ENCODE results near the gene CA5A.
"Not testable (repeated sequence)": the region's sequence is repeated elsewhere in the genome, so short reads cannot be mapped to it uniquely, and the experiment has no call there.

The CA5A gene

GRCh38 chr16:87897521-87898505 is 38.5 kb downstream of the CA5A start:
- Histone ChIP-seq H3K36me3 (ENCODE audit: control insufficient read depth in 1 of 2, insufficient read depth in 2 of 2, low read length in 2 of 2) (no peaks in the 10 kb centered on the region), H3K4me1 (ENCODE audit: control insufficient read depth in 1 of 2, insufficient read depth in 2 of 2, low read length in 2 of 2) (peaks cover 0 to 11% of the 10 kb centered on the region in 2 donors), H3K27ac (ENCODE audit: low read depth, low read length) (no peak overlapping the region)

DNA sequence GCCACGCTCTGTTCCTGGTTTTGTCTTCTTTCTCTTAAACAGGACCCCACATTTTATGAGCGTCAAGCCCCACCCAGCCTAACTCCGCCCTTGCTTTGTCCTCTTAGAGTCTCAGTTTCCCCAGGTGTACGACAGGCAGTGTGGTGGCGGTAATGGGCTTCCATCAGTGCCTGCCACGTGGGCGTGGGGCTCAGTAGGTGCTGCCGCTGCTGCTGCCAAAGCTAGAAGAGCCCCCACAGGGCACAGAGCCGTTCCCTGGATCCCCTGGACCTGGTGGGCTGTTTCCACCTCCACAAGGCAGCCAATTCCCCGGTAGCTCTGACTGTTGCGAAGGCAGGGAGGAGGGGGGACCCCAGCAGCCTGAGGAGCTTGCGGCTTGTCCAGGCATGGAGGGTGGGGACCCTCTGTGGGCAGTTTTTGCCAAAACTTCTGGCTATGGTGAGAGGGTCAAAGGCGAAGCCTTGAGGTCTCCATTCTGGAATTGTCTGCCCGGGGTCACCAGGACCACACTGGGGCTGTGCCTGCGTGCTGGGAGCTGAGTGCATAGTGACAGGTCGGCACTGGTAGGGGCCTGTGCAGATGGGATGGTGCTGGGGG is 39.3 kb downstream of the CA5A start:
- H3K4me3 ChIP-seq (ENCODE audit: low read depth in 1 of 2, low read length in 2 of 2); H3K9me3 ChIP-seq (ENCODE audit: control insufficient read depth in 1 of 2, low read length in 2 of 2); H3K27me3 ChIP-seq (ENCODE audit: control insufficient read depth in 1 of 2, insufficient read depth in 2 of 2, low read length in 2 of 2); H3K27ac ChIP-seq (ENCODE audit: low read depth, low read length); H3K36me3 ChIP-seq (ENCODE audit: control insufficient read depth in 1 of 2, insufficient read depth in 2 of 2, low read length in 2 of 2); H3K9ac ChIP-seq (ENCODE audit: low read depth in 1 of 2, low read length in 2 of 2): not testable (repeated sequence)
- H3K4me1 ChIP-seq (ENCODE audit: control insufficient read depth in 1 of 2, insufficient read depth in 2 of 2, low read length in 2 of 2) = peaks cover 0 to 11% of the 10 kb centered on the region in 2 donors

More at GRCh38 chr16:87897521-87898505, 38.5 kb downstream of the CA5A start:
- H3K9me3 ChIP-seq (ENCODE audit: control insufficient read depth in 1 of 2, low read length in 2 of 2) = no peaks in the 10 kb centered on the region
- H3K9ac ChIP-seq (ENCODE audit: low read depth in 1 of 2, low read length in 2 of 2) = no peak overlapping the region
- no peaks in the 10 kb centered on the region for H3K27me3 ChIP-seq (ENCODE audit: control insufficient read depth in 1 of 2, insufficient read depth in 2 of 2, low read length in 2 of 2)
- no peak overlapping the region for H3K4me3 ChIP-seq (ENCODE audit: low read depth in 1 of 2, low read length in 2 of 2)

- H3K4me1 ChIP-seq (ENCODE audit: control insufficient read depth in 1 of 2, insufficient read depth in 2 of 2, low read length in 2 of 2) = peaks cover 0 to 11% of the 10 kb centered on the region in 2 donors
- H3K4me3 ChIP-seq (ENCODE audit: low read depth in 1 of 2, low read length in 2 of 2); H3K9ac ChIP-seq (ENCODE audit: low read depth in 1 of 2, low read length in 2 of 2); H3K36me3 ChIP-seq (ENCODE audit: control insufficient read depth in 1 of 2, insufficient read depth in 2 of 2, low read length in 2 of 2); H3K27ac ChIP-seq (ENCODE audit: low read depth, low read length); H3K9me3 ChIP-seq (ENCODE audit: control insufficient read depth in 1 of 2, low read length in 2 of 2); H3K27me3 ChIP-seq (ENCODE audit: control insufficient read depth in 1 of 2, insufficient read depth in 2 of 2, low read length in 2 of 2): not testable (repeated sequence)
These were observed 40.0 kb downstream of the CA5A start for GRCh38 chr16:87896176-87896890.

DNA sequence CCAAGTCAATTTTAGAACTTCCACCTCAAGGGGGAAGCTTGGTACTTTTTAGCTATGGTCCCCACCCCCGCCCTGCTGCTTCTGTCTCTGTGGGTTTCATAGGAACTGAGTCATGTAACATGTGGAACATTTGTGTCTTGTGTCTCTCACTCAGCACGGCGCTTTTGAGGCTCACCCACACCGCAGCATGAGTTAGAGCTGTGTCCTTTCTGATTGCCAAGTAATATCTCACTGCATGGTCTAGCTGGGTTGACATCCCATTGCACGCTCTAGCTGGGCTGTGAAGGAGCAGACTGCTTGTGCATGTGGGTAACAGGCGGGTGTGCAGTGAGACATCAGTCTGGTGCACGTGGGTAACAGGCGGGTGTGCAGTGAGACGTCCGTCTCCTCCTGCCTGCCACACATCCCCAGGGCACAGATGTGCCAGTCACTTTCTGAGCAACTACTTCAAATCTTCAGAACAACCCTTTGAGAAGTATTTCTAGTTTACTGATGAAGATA is 40.6 kb downstream of the CA5A start:
- Histone ChIP-seq H3K9ac (ENCODE audit: low read depth in 1 of 2, low read length in 2 of 2) (no peak overlapping the region), H3K4me1 (ENCODE audit: control insufficient read depth in 1 of 2, insufficient read depth in 2 of 2, low read length in 2 of 2) (peaks cover 0 to 11% of the 10 kb centered on the region in 2 donors), H3K27ac (ENCODE audit: low read depth, low read length) (no peak overlapping the region), H3K4me3 (ENCODE audit: low read depth in 1 of 2, low read length in 2 of 2) (no peak overlapping the region), H3K9me3 (ENCODE audit: control insufficient read depth in 1 of 2, low read length in 2 of 2) (no peaks in the 10 kb centered on the region), H3K27me3 (ENCODE audit: control insufficient read depth in 1 of 2, insufficient read depth in 2 of 2, low read length in 2 of 2) (no peaks in the 10 kb centered on the region), H3K36me3 (ENCODE audit: control insufficient read depth in 1 of 2, insufficient read depth in 2 of 2, low read length in 2 of 2) (no peaks in the 10 kb centered on the region)

DNA sequence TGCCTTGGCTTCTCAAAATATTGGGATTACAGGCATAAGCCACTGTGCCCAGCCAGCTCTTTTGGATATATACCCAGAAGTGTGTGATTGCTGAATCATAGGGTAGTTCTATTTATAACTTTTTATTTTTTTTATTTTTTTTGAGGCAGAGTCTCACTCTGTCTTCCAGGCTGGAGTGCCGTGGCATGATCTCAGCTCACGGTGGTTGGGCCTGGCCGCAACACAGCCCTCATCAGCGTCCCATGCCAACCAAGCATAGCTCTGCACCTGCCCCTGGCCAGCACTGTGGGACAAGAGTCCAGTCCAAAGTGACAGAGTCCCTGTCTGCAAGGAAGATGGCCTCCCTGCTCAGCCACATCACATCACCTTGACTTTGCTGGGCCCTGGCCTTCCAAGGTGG is 42.3 kb downstream of the CA5A start:
- not testable (repeated sequence) for H3K27me3 ChIP-seq (ENCODE audit: control insufficient read depth in 1 of 2, insufficient read depth in 2 of 2, low read length in 2 of 2); H3K36me3 ChIP-seq (ENCODE audit: control insufficient read depth in 1 of 2, insufficient read depth in 2 of 2, low read length in 2 of 2); H3K9me3 ChIP-seq (ENCODE audit: control insufficient read depth in 1 of 2, low read length in 2 of 2); H3K9ac ChIP-seq (ENCODE audit: low read depth in 1 of 2, low read length in 2 of 2); H3K4me3 ChIP-seq (ENCODE audit: low read depth in 1 of 2, low read length in 2 of 2); H3K27ac ChIP-seq (ENCODE audit: low read depth, low read length)
- peaks cover 0 to 11% of the 10 kb centered on the region in 2 donors for H3K4me1 ChIP-seq (ENCODE audit: control insufficient read depth in 1 of 2, insufficient read depth in 2 of 2, low read length in 2 of 2)

DNA sequence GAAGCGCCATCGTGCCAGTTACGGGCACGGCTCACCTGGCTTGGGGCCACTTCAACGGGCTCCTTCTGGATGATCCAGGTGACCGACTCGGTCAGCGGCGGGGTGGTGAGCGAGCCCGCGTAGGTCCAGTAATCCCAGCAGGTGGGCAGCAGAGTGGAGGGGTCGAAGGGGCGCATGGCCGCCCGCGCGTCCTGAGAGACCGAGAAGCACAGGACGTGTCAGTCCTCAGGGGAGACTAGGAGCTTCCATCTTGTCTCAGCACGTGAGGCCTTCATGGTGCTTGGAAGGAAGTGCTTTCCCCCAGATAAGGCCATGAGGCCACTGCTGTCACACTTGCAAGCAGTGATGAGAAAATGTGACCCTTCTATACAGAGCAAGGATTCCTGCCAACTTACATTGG is 44.6 kb downstream of the CA5A start:
- no peak overlapping the region for H3K27ac ChIP-seq (ENCODE audit: low read depth, low read length)
- H3K9me3 ChIP-seq (ENCODE audit: control insufficient read depth in 1 of 2, low read length in 2 of 2) = no peaks in the 10 kb centered on the region
- H3K4me3 ChIP-seq (ENCODE audit: low read depth in 1 of 2, low read length in 2 of 2) = no peak overlapping the region
- H3K9ac ChIP-seq (ENCODE audit: low read depth in 1 of 2, low read length in 2 of 2) = no peak overlapping the region
- no peaks in the 10 kb centered on the region for H3K36me3 ChIP-seq (ENCODE audit: control insufficient read depth in 1 of 2, insufficient read depth in 2 of 2, low read length in 2 of 2)
- H3K27me3 ChIP-seq (ENCODE audit: control insufficient read depth in 1 of 2, insufficient read depth in 2 of 2, low read length in 2 of 2) = no peaks in the 10 kb centered on the region
- peaks cover 0 to 6% of the 10 kb centered on the region in 2 donors for H3K4me1 ChIP-seq (ENCODE audit: control insufficient read depth in 1 of 2, insufficient read depth in 2 of 2, low read length in 2 of 2)

DNA sequence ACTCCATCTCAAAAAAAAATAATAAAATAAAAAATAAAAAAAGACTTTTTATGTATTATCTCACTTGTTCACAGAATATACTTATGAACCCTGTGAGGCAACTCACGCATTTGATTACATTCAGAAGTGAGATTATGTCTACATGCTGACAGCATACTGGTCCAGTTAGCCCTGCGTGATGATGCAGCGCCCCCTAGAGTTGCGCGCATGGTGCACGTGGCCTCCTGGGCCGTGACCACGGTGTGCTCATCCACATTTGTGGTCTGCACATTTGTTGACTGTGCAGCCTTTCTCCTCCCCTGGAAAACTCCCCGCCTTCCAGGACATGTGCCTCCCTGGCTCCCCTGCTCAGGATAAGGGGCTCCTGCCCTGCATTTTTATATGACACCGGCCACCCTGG is 46.6 kb downstream of the CA5A start:
- not testable (repeated sequence) for H3K9me3 ChIP-seq (ENCODE audit: control insufficient read depth in 1 of 2, low read length in 2 of 2); H3K4me1 ChIP-seq (ENCODE audit: control insufficient read depth in 1 of 2, insufficient read depth in 2 of 2, low read length in 2 of 2); H3K27me3 ChIP-seq (ENCODE audit: control insufficient read depth in 1 of 2, insufficient read depth in 2 of 2, low read length in 2 of 2); H3K27ac ChIP-seq (ENCODE audit: low read depth, low read length); H3K9ac ChIP-seq (ENCODE audit: low read depth in 1 of 2, low read length in 2 of 2); H3K36me3 ChIP-seq (ENCODE audit: control insufficient read depth in 1 of 2, insufficient read depth in 2 of 2, low read length in 2 of 2); H3K4me3 ChIP-seq (ENCODE audit: low read depth in 1 of 2, low read length in 2 of 2)

- not testable (repeated sequence) for H3K9me3 ChIP-seq (ENCODE audit: control insufficient read depth in 1 of 2, low read length in 2 of 2)
These were observed 48.0 kb downstream of the CA5A start for GRCh38 chr16:87888346-87888745.

DNA sequence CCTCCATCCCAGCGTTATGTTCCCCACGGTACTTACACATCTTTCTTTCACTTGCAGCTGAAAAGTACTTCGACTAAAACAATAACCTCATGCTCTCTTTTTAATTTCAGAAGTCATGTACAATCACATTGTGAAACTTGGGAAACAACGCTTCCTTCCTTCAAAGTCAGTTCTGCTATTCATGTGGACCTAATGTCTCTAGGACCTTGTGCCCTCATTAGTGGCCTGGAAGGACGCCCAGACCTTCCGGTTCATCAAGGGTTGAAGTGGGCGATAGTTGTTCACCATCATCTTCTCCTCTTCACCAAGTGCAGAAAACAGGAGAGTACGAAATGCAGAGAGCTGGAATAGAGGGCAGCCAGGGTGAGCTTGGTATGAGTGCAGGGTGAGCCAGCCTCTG is 48.4 kb downstream of the CA5A start:
- H3K27ac ChIP-seq (ENCODE audit: low read depth, low read length); H3K9ac ChIP-seq (ENCODE audit: low read depth in 1 of 2, low read length in 2 of 2); H3K9me3 ChIP-seq (ENCODE audit: control insufficient read depth in 1 of 2, low read length in 2 of 2); H3K4me3 ChIP-seq (ENCODE audit: low read depth in 1 of 2, low read length in 2 of 2); H3K27me3 ChIP-seq (ENCODE audit: control insufficient read depth in 1 of 2, insufficient read depth in 2 of 2, low read length in 2 of 2); H3K4me1 ChIP-seq (ENCODE audit: control insufficient read depth in 1 of 2, insufficient read depth in 2 of 2, low read length in 2 of 2); H3K36me3 ChIP-seq (ENCODE audit: control insufficient read depth in 1 of 2, insufficient read depth in 2 of 2, low read length in 2 of 2): not testable (repeated sequence)

More at GRCh38 chr16:87888346-87888745, 48.0 kb downstream of the CA5A start:
- not testable (repeated sequence) for H3K4me3 ChIP-seq (ENCODE audit: low read depth in 1 of 2, low read length in 2 of 2); H3K36me3 ChIP-seq (ENCODE audit: control insufficient read depth in 1 of 2, insufficient read depth in 2 of 2, low read length in 2 of 2); H3K27me3 ChIP-seq (ENCODE audit: control insufficient read depth in 1 of 2, insufficient read depth in 2 of 2, low read length in 2 of 2); H3K9ac ChIP-seq (ENCODE audit: low read depth in 1 of 2, low read length in 2 of 2); H3K4me1 ChIP-seq (ENCODE audit: control insufficient read depth in 1 of 2, insufficient read depth in 2 of 2, low read length in 2 of 2); H3K27ac ChIP-seq (ENCODE audit: low read depth, low read length)
